Osteoblast (primary cell): ENCODE results near the gene PIGV. TPM values are rescaled to one million over a fixed set of nuclear protein-coding genes. Genes with fewer than 3 reads are reported as not detected.

Experiments used
- DNase-seq: peaks from one replicate; pipeline ENCODE4 v3.0.0; 2011; ENCODE audit warnings: low spot score, mixed read lengths; ENCODE audit not compliant: insufficient read length; ENCODE audit errors: missing footprints
- H2AFZ ChIP-seq: 2 replicates; pipeline ENCODE4 v1.6.0; 2011; ENCODE audit warnings: mild to moderate bottlenecking, low read length
- H3K27ac ChIP-seq: 2 replicates; pipeline ENCODE4 v1.5.1; 2011; ENCODE audit warnings: mild to moderate bottlenecking, low read depth, low read length, moderate library complexity
- H3K27me3 ChIP-seq: 2 replicates; pipeline ENCODE4 v1.6.0; 2012; ENCODE audit warnings: mild to moderate bottlenecking, control low read depth, inconsistent platforms, low read length, moderate library complexity; ENCODE audit not compliant: insufficient read depth
- H3K36me3 ChIP-seq: 2 replicates; pipeline ENCODE4 v1.5.1; 2011; ENCODE audit warnings: mild to moderate bottlenecking, low read length, control low read depth, moderate library complexity; ENCODE audit not compliant: insufficient read depth
- H3K4me1 ChIP-seq: 2 replicates; pipeline ENCODE4 v1.5.1; 2011; ENCODE audit warnings: mild to moderate bottlenecking, low read length, control low read depth, moderate library complexity; ENCODE audit not compliant: insufficient read depth
- H3K4me2 ChIP-seq: 2 replicates; pipeline ENCODE4 v1.6.0; 2011; ENCODE audit warnings: mild to moderate bottlenecking, low read length; ENCODE audit not compliant: insufficient read depth
- H3K4me3 ChIP-seq: fragments of 200-600 bp; sonication (generic); 3 replicates; pipeline ENCODE4 v1.5.1; 2012; ENCODE audit warnings: mild to moderate bottlenecking, low read length, inconsistent platforms; ENCODE audit not compliant: insufficient read depth
- H3K79me2 ChIP-seq: 2 replicates; pipeline ENCODE4 v1.6.0; 2012; ENCODE audit warnings: mild to moderate bottlenecking, low read length, control low read depth, inconsistent platforms; ENCODE audit not compliant: insufficient read depth
- H3K9me3 ChIP-seq: 2 replicates; pipeline ENCODE4 v1.5.1; 2011; ENCODE audit warnings: low read depth, low read length, control low read depth
- H4K20me1 ChIP-seq: 2 replicates; pipeline ENCODE4 v1.6.0; 2012; ENCODE audit warnings: mild to moderate bottlenecking, low read length, control low read depth; ENCODE audit not compliant: insufficient read depth
- total RNA-seq: library from RNA; depleted of rRNA; stranded (reverse); fragments of >200 nt; gene quantifications from 2 replicates; pipeline ENCODE4 v1.2.3, GENCODE V29; 2012
- TF ChIP-seq, protein P1 (sequence below): IDR thresholded peaks from 2 replicates; pipeline ENCODE4 v1.5.1; 2011; ENCODE audit warnings: mild to moderate bottlenecking, low read depth, low read length, moderate library complexity; ENCODE audit errors: extremely low read depth

Gene PIGV
- total RNA-seq, 1 donor: 18.1 TPM

DNA sequence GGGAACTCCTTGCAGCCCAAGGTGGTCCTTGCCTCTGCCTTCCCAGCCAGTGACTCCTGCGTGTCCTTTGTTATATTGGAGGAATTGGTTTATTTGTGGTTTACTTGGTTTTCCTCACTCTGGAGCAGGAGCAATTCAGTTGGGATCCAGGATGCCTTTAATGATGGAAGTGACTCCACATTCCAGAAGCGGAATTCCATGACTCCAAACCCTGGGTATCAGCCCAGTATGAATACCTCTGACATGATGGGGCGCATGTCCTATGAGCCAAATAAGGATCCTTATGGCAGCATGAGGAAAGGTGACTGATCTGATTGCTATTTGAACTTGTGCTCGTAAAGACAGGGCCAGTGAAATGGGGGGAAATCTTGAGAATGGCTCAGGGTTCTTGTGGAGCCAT, 15.1 kb upstream of the PIGV start:
- peaks cover 83% of the 10 kb centered on the region for H3K36me3 ChIP-seq
- peak overlapping the region; percentile 3 for H3K4me3 ChIP-seq
- H3K27me3 ChIP-seq: no peaks in the 10 kb centered on the region
- H4K20me1 ChIP-seq: peaks cover 20% of the 10 kb centered on the region
- H3K9me3 ChIP-seq: no peaks in the 10 kb centered on the region
- TF ChIP-seq, protein P1, sequence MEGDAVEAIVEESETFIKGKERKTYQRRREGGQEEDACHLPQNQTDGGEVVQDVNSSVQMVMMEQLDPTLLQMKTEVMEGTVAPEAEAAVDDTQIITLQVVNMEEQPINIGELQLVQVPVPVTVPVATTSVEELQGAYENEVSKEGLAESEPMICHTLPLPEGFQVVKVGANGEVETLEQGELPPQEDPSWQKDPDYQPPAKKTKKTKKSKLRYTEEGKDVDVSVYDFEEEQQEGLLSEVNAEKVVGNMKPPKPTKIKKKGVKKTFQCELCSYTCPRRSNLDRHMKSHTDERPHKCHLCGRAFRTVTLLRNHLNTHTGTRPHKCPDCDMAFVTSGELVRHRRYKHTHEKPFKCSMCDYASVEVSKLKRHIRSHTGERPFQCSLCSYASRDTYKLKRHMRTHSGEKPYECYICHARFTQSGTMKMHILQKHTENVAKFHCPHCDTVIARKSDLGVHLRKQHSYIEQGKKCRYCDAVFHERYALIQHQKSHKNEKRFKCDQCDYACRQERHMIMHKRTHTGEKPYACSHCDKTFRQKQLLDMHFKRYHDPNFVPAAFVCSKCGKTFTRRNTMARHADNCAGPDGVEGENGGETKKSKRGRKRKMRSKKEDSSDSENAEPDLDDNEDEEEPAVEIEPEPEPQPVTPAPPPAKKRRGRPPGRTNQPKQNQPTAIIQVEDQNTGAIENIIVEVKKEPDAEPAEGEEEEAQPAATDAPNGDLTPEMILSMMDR: no peak
- peak overlapping the region; percentile 94 for H3K27ac ChIP-seq
- no peak overlapping the region for H2AFZ ChIP-seq
- DNase-seq: peak; percentile 97
- peaks cover 48% of the 10 kb centered on the region for H3K4me1 ChIP-seq
- peaks cover 30% of the 10 kb centered on the region for H3K79me2 ChIP-seq
- H3K4me2 ChIP-seq: peak overlapping the region; percentile 56

DNA sequence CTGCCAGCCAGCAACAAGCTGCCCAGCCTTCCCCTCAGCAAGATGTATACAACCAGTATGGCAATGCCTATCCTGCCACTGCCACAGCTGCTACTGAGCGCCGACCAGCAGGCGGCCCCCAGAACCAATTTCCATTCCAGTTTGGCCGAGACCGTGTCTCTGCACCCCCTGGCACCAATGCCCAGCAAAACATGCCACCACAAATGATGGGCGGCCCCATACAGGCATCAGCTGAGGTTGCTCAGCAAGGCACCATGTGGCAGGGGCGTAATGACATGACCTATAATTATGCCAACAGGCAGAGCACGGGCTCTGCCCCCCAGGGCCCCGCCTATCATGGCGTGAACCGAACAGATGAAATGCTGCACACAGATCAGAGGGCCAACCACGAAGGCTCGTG, 13.3 kb upstream of the PIGV start:
- Histone ChIP-seq H2AFZ (no peak overlapping the region), H3K79me2 (peaks cover 30% of the 10 kb centered on the region), H3K9me3 (no peaks in the 10 kb centered on the region), H3K27ac (peak overlapping the region; percentile 94), H3K4me2 (no peak overlapping the region), H3K27me3 (no peaks in the 10 kb centered on the region), H4K20me1 (peaks cover 11% of the 10 kb centered on the region), H3K4me3 (no peak overlapping the region), H3K4me1 (peaks cover 33% of the 10 kb centered on the region), H3K36me3 (peaks cover 81% of the 10 kb centered on the region)
- no peak for DNase-seq
- TF ChIP-seq, protein P1: no peak

- Histone ChIP-seq H3K4me3 (no peak overlapping the region), H3K36me3 (peaks cover 83% of the 10 kb centered on the region), H2AFZ (no peak overlapping the region), H3K9me3 (no peaks in the 10 kb centered on the region), H3K79me2 (peaks cover 39% of the 10 kb centered on the region), H3K4me1 (peaks cover 31% of the 10 kb centered on the region), H3K4me2 (no peak overlapping the region), H3K27ac (no peak overlapping the region), H3K27me3 (no peaks in the 10 kb centered on the region), H4K20me1 (peaks cover 15% of the 10 kb centered on the region)
- no peak for DNase-seq
- TF ChIP-seq, protein P1: no peak
These were observed 12.1 kb upstream of the PIGV start for GRCh38 chr1:26775666-26776065.

- H3K79me2 ChIP-seq: peaks cover 46% of the 10 kb centered on the region
- H4K20me1 ChIP-seq: peaks cover 5% of the 10 kb centered on the region
- TF ChIP-seq, protein P1: no peak
- H3K4me3 ChIP-seq: no peak overlapping the region
- H2AFZ ChIP-seq: no peak overlapping the region
- no peaks in the 10 kb centered on the region for H3K27me3 ChIP-seq
- no peak for DNase-seq
- H3K27ac ChIP-seq: no peak overlapping the region
- no peaks in the 10 kb centered on the region for H3K9me3 ChIP-seq
- H3K4me2 ChIP-seq: no peak overlapping the region
- peaks cover 16% of the 10 kb centered on the region for H3K4me1 ChIP-seq
- peaks cover 88% of the 10 kb centered on the region for H3K36me3 ChIP-seq
These were observed 8.6 kb upstream of the PIGV start for GRCh38 chr1:26779098-26779668.
